GM12892 (cell line): ENCODE measurements around the gene NOL6.

ENCODE experiments used
- POLR2A ChIP-seq: IDR thresholded peaks from 2 replicates; pipeline ENCODE4 v1.6.1; 2011; ENCODE audit warnings: low read depth, low read length, control low read depth
- POLR2AphosphoS5 ChIP-seq: IDR thresholded peaks from 2 replicates; pipeline ENCODE4 v1.6.1; 2011; ENCODE audit warnings: low read depth, low read length, control low read depth

DNA sequence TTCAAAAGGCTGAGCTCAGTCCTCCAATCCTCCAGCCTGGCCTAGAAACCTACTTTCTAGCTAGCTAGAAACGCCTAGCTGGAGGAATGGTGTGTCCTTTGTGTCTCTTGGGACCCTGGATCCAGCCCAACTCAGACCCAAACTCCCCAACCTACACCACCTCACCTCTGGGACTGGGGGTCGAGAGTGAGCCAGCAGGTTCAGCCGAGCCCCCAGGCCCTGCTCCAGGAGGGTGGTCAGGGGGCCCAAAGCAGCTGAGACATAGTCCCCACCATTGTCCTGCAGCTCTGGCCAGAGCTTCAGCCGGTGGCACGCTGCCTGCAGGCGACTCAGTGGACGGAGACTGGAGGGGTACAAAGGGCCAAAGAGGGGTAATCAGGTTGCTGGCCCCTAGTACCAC, 6.2 kb downstream of the NOL6 start:
- no peak for TF ChIP-seq POLR2A
- no peak for TF ChIP-seq POLR2AphosphoS5
